ENCODE results near the gene NT5C3B. TPM values are rescaled to one million over a fixed set of nuclear protein-coding genes. Genes with fewer than 3 reads are reported as not detected.

NT5C3B gene
- total RNA-seq, 2 experiments from 2014 or later = 25.7 to 29.7 TPM

DNA sequence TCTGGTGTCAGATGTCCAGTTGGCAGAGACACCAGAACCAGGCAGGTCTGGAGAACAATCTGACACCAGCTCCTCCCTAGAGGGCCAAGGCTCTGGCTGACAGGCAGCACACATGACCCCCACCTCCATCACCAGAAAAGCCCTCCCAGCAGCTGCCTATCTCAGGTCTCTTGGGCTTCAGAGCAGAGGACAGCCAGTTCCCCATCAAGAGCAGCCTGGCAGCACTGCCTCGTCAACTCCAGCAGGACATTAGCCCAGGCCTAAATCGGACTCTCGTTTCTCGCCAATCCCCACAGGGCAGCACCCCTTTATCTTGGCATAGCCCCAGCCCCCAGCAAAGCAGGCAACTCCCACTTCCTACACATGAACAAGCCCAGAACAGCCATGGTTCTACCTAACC, 53.9 kb downstream of the NT5C3B start:
- no peak overlapping the region for H3K4me3 ChIP-seq (ENCODE audit: low read length)
- peaks cover 22 to 29% of the 10 kb centered on the region in 2 experiments for H3K27me3 ChIP-seq (ENCODE audit: control insufficient read depth in 1 of 2, insufficient read depth in 2 of 2, low read length in 2 of 2)
- no peaks in the 10 kb centered on the region for H3K36me3 Mint-ChIP-seq (ENCODE audit: low read depth)
- TF ChIP-seq, protein P1, sequence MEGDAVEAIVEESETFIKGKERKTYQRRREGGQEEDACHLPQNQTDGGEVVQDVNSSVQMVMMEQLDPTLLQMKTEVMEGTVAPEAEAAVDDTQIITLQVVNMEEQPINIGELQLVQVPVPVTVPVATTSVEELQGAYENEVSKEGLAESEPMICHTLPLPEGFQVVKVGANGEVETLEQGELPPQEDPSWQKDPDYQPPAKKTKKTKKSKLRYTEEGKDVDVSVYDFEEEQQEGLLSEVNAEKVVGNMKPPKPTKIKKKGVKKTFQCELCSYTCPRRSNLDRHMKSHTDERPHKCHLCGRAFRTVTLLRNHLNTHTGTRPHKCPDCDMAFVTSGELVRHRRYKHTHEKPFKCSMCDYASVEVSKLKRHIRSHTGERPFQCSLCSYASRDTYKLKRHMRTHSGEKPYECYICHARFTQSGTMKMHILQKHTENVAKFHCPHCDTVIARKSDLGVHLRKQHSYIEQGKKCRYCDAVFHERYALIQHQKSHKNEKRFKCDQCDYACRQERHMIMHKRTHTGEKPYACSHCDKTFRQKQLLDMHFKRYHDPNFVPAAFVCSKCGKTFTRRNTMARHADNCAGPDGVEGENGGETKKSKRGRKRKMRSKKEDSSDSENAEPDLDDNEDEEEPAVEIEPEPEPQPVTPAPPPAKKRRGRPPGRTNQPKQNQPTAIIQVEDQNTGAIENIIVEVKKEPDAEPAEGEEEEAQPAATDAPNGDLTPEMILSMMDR (IDR thresholded peaks at IDR 0.05) = no peak
- H3K36me3 ChIP-seq (ENCODE audit: insufficient read depth, low read length) = no peaks in the 10 kb centered on the region
- H3K4me3 Mint-ChIP-seq = no peak overlapping the region
- DNase-seq (no peak), ATAC-seq (ENCODE audit: poor library complexity) (no peak)
- peaks cover 0 to 5% of the 10 kb centered on the region in 2 experiments for H3K9me3 ChIP-seq (ENCODE audit: control insufficient read depth in 1 of 2, insufficient read depth in 1 of 2, low read length in 2 of 2)
- H3K4me1 ChIP-seq (ENCODE audit: insufficient read depth, low read length) = peaks cover 24% of the 10 kb centered on the region
- peaks cover 11% of the 10 kb centered on the region for H3K4me1 Mint-ChIP-seq (ENCODE audit: low read depth)
- POLR2A ChIA-PET = no interaction called here
- no peaks in the 10 kb centered on the region for H3K9me3 Mint-ChIP-seq
- H3K27me3 Mint-ChIP-seq = peaks cover 39% of the 10 kb centered on the region
- H3K27ac ChIP-seq (ENCODE audit: low read depth in 1 of 2, low read length in 2 of 2) = no peak overlapping the region
- intact Hi-C loops (cut with DNase I, micrococcal nuclease) = no loop called here
- CTCF ChIA-PET = no interaction called here
- no peak overlapping the region for H3K27ac Mint-ChIP-seq

DNA sequence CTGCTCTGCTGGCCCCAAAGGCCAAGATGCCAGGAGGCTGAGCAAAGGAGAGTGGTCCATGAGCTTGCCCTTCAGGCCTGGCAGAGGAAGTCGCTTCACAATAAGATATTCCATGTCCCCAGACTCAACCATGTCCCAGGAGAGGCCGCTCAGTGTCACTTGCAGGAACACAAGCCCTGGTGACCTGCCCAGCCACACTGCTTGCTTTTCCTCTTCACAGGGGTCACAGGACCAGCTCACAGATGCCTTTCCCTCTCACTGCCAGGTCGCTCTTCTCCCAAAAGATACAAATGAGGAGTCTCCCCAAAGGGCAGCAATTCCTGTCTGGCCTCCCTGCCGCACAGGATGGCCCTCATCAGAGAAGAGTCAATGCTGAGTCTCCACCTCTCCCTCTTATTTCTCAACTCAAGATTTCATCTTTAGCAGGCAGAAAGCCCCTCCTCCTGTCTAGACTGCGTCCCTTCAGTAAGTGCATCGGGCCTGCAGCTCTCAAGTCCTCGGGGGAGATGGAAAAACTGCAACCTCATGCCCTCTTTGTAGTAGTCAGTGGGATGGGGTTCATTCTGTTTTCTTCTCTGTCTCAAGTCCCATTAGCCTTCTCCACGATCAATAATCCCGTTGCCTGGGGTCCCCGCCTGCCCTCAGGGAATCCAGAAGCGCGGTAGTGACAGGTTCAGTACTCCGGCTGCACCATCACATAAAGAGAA, 54.5 kb downstream of the NT5C3B start:
- ATAC-seq (ENCODE audit: poor library complexity) (no peak), DNase-seq (no peak)
- Histone ChIP-seq H3K27ac (ENCODE audit: low read depth in 1 of 2, low read length in 2 of 2) (no peak overlapping the region), H3K4me3 (ENCODE audit: low read length) (no peak overlapping the region), H3K9me3 (ENCODE audit: control insufficient read depth in 1 of 2, insufficient read depth in 1 of 2, low read length in 2 of 2) (peaks cover 0 to 5% of the 10 kb centered on the region in 2 experiments), H3K36me3 (ENCODE audit: insufficient read depth, low read length) (no peaks in the 10 kb centered on the region), H3K27me3 (ENCODE audit: control insufficient read depth in 1 of 2, insufficient read depth in 2 of 2, low read length in 2 of 2) (peaks cover 22 to 29% of the 10 kb centered on the region in 2 experiments), H3K4me1 (ENCODE audit: insufficient read depth, low read length) (peaks cover 19% of the 10 kb centered on the region)
- no peaks in the 10 kb centered on the region for H3K9me3 Mint-ChIP-seq
- peaks cover 5% of the 10 kb centered on the region for H3K4me1 Mint-ChIP-seq (ENCODE audit: low read depth)
- TF ChIP-seq, protein P1 (IDR thresholded peaks at IDR 0.05) = no peak
- no peak overlapping the region for H3K27ac Mint-ChIP-seq
- CTCF ChIA-PET = no interaction called here
- H3K27me3 Mint-ChIP-seq = peaks cover 33% of the 10 kb centered on the region
- no peaks in the 10 kb centered on the region for H3K36me3 Mint-ChIP-seq (ENCODE audit: low read depth)
- POLR2A ChIA-PET = no interaction called here
- intact Hi-C loops (cut with DNase I, micrococcal nuclease) = no loop called here
- no peak overlapping the region for H3K4me3 Mint-ChIP-seq

GRCh38 chr17:41779954-41780353, 56.1 kb downstream of the NT5C3B start:
- ChIA-PET CTCF (interaction anchor here (0.8 kb wide), 1 partner anchor 9 kb away, joined by 3 read pairs; no protein-coding TSS in a partner anchor), POLR2A (no interaction called here)
- Mint-ChIP-seq H3K9me3 (no peaks in the 10 kb centered on the region), H3K4me1 (ENCODE audit: low read depth) (peaks cover under 1% of the 10 kb centered on the region), H3K4me3 (no peak overlapping the region), H3K36me3 (ENCODE audit: low read depth) (no peaks in the 10 kb centered on the region), H3K27ac (no peak overlapping the region), H3K27me3 (peaks cover 27% of the 10 kb centered on the region)
- no peak overlapping the region for H3K4me3 ChIP-seq (ENCODE audit: low read length)
- ATAC-seq (ENCODE audit: poor library complexity) (no peak), DNase-seq (no peak)
- H3K36me3 ChIP-seq (ENCODE audit: insufficient read depth, low read length) = no peaks in the 10 kb centered on the region
- peaks cover 3% of the 10 kb centered on the region for H3K4me1 ChIP-seq (ENCODE audit: insufficient read depth, low read length)
- peaks cover 14 to 18% of the 10 kb centered on the region in 2 experiments for H3K27me3 ChIP-seq (ENCODE audit: control insufficient read depth in 1 of 2, insufficient read depth in 2 of 2, low read length in 2 of 2)
- TF ChIP-seq, protein P1 (IDR thresholded peaks at IDR 0.05) = no peak
- H3K9me3 ChIP-seq (ENCODE audit: control insufficient read depth in 1 of 2, insufficient read depth in 1 of 2, low read length in 2 of 2) = no peaks in the 10 kb centered on the region
- no peak overlapping the region for H3K27ac ChIP-seq (ENCODE audit: low read depth in 1 of 2, low read length in 2 of 2)
- intact Hi-C loops (cut with DNase I, micrococcal nuclease) = no loop called here
